ENCODE measurements around the gene DNAI1.

Gene DNAI1

DNA sequence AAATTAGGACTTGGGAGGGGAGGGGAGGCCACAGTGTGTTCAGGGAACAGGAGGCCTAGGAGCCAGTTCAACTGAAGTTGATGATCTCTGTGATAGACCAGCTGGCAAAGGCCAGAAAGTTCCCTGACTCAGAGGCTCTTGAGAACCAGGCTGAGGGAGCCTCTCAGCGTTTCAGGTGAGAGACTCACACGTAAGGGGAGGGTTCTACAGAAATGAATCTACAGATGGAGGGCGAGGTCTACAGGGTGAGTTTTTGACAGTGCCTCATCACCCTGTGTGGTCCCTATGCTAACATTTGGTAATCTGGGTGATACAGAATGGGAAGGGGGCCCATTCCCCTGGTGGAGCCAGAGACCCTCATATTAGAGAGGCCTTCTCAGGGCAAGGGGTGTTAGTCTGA, 32.2 kb downstream of the DNAI1 start:
- Histone ChIP-seq H3K4me2 (ENCODE audit: insufficient read depth, low read length) (no peak overlapping the region), H3K4me3 (ENCODE audit: low read depth in 1 of 2, low read length in 2 of 2) (no peak overlapping the region), H3K4me1 (ENCODE audit: insufficient read depth, low read length) (no peaks in the 10 kb centered on the region), H3K9ac (ENCODE audit: low read depth, low read length) (no peak overlapping the region), H2AFZ (ENCODE audit: low read depth, low read length) (no peak overlapping the region), H3K27me3 (ENCODE audit: insufficient read depth, low read length, poor library complexity) (peaks cover 2% of the 10 kb centered on the region), H3K27ac (ENCODE audit: low read length) (no peak overlapping the region), H3K36me3 (ENCODE audit: insufficient read depth, low read length) (no peaks in the 10 kb centered on the region), H3K9me3 (ENCODE audit: insufficient read depth, low read length, severe bottlenecking) (no peaks in the 10 kb centered on the region), H3K79me2 (ENCODE audit: insufficient read depth, low read length) (no peaks in the 10 kb centered on the region), H4K20me1 (ENCODE audit: insufficient read depth, low read length) (no peaks in the 10 kb centered on the region)
- no peak for DNase-seq
- TF ChIP-seq, protein P1, sequence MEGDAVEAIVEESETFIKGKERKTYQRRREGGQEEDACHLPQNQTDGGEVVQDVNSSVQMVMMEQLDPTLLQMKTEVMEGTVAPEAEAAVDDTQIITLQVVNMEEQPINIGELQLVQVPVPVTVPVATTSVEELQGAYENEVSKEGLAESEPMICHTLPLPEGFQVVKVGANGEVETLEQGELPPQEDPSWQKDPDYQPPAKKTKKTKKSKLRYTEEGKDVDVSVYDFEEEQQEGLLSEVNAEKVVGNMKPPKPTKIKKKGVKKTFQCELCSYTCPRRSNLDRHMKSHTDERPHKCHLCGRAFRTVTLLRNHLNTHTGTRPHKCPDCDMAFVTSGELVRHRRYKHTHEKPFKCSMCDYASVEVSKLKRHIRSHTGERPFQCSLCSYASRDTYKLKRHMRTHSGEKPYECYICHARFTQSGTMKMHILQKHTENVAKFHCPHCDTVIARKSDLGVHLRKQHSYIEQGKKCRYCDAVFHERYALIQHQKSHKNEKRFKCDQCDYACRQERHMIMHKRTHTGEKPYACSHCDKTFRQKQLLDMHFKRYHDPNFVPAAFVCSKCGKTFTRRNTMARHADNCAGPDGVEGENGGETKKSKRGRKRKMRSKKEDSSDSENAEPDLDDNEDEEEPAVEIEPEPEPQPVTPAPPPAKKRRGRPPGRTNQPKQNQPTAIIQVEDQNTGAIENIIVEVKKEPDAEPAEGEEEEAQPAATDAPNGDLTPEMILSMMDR (IDR thresholded peaks at IDR 0.05; ENCODE audit: borderline replicate concordance, extremely low read depth, low read length, poor library complexity, severe bottlenecking), result no peak
- no peak for TF ChIP-seq EZH2 (IDR thresholded peaks at IDR 0.05; ENCODE audit: borderline replicate concordance, low read depth, low read length, severe bottlenecking)
- ATAC-seq (ENCODE audit: insufficient read depth, low read depth), result no peak

DNA sequence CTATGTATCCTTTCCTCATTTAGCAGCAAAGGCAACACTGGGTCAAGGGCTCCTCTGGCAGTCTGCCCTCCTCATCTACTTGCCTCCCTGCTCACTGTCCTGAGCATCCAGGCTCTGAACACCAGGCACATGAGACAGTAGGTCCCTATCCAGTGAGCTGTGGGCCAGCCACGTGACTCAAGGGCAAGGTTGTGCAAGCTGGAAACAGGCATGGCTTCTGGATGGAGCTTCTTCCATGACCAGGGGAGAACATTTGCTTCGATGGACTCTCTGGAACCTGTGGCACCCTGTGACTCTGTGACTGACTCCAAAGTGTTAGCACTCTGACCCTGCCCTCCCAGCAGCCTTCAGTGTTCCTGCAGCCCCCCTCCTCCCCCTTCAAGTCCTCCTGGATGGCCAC, 33.0 kb downstream of the DNAI1 start:
- no peak overlapping the region for H3K4me2 ChIP-seq (ENCODE audit: insufficient read depth, low read length)
- no peaks in the 10 kb centered on the region for H3K4me1 ChIP-seq (ENCODE audit: insufficient read depth, low read length)
- no peaks in the 10 kb centered on the region for H3K79me2 ChIP-seq (ENCODE audit: insufficient read depth, low read length)
- H3K9ac ChIP-seq (ENCODE audit: low read depth, low read length), result no peak overlapping the region
- H3K4me3 ChIP-seq (ENCODE audit: low read depth in 1 of 2, low read length in 2 of 2), result no peak overlapping the region
- H4K20me1 ChIP-seq (ENCODE audit: insufficient read depth, low read length), result no peaks in the 10 kb centered on the region
- H3K27me3 ChIP-seq (ENCODE audit: insufficient read depth, low read length, poor library complexity), result no peaks in the 10 kb centered on the region
- H3K27ac ChIP-seq (ENCODE audit: low read length), result no peak overlapping the region
- H3K9me3 ChIP-seq (ENCODE audit: insufficient read depth, low read length, severe bottlenecking), result no peaks in the 10 kb centered on the region
- H3K36me3 ChIP-seq (ENCODE audit: insufficient read depth, low read length), result no peaks in the 10 kb centered on the region
- TF ChIP-seq, protein P1 (IDR thresholded peaks at IDR 0.05; ENCODE audit: borderline replicate concordance, extremely low read depth, low read length, poor library complexity, severe bottlenecking), result no peak
- no peak for TF ChIP-seq EZH2 (IDR thresholded peaks at IDR 0.05; ENCODE audit: borderline replicate concordance, low read depth, low read length, severe bottlenecking)
- H2AFZ ChIP-seq (ENCODE audit: low read depth, low read length), result no peak overlapping the region
- ATAC-seq (ENCODE audit: insufficient read depth, low read depth) (no peak), DNase-seq (no peak)

DNA sequence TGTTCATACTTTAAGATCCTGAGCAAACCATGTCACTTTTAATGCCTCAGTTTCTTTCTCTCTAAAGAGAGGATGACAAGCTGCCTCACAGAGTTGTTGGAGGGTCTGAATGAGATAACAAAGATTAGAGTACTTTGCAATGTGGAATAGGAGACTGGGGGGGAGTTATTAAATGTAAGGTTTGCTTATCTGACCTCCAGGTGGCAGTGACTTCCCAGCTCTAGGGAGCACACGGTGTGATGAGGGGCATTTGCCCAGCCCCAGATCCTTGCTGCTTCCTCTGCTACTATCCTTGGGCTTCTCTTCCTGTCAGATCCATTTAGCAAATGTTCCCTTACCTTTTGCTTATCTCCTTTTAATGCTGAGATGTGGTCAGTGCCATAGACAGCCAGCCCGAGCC, 33.4 kb downstream of the DNAI1 start:
- Histone ChIP-seq H3K79me2 (ENCODE audit: insufficient read depth, low read length) (no peaks in the 10 kb centered on the region), H3K9ac (ENCODE audit: low read depth, low read length) (no peak overlapping the region), H3K27ac (ENCODE audit: low read length) (no peak overlapping the region), H3K4me2 (ENCODE audit: insufficient read depth, low read length) (no peak overlapping the region), H3K9me3 (ENCODE audit: insufficient read depth, low read length, severe bottlenecking) (no peaks in the 10 kb centered on the region), H2AFZ (ENCODE audit: low read depth, low read length) (no peak overlapping the region), H4K20me1 (ENCODE audit: insufficient read depth, low read length) (no peaks in the 10 kb centered on the region), H3K4me3 (ENCODE audit: low read depth in 1 of 2, low read length in 2 of 2) (no peak overlapping the region), H3K27me3 (ENCODE audit: insufficient read depth, low read length, poor library complexity) (no peaks in the 10 kb centered on the region), H3K36me3 (ENCODE audit: insufficient read depth, low read length) (no peaks in the 10 kb centered on the region), H3K4me1 (ENCODE audit: insufficient read depth, low read length) (no peaks in the 10 kb centered on the region)
- no peak for ATAC-seq (ENCODE audit: insufficient read depth, low read depth)
- no peak for DNase-seq
- TF ChIP-seq, protein P1 (IDR thresholded peaks at IDR 0.05; ENCODE audit: borderline replicate concordance, extremely low read depth, low read length, poor library complexity, severe bottlenecking), result no peak
- no peak for TF ChIP-seq EZH2 (IDR thresholded peaks at IDR 0.05; ENCODE audit: borderline replicate concordance, low read depth, low read length, severe bottlenecking)

DNA sequence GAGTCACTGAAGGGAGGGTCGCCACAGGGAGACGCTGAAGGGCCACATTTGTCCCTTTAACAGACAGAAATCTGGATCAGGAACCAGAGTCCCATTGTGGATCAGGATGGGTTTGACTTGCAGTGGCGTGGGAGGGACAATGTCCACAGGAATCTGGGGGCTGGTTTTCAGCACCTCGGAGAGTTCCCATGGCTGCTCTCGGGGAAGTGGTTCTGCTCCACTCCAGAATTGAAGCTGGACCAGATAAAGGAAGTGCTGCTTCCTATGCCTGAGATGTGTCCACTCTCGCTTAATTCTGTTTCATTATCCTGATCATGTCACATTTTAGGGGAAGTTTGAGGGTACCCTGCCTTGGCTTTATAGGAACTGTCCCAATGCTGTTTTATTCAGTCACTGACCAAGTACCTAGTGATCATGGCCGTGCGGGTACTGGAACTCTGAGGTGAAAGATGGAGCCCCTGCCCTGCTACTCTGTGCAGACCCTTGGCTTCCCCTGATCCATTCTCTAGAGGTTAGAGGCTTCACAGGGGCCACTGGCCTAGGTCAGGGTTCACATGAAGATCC, 35.4 kb downstream of the DNAI1 start:
- no peak overlapping the region for H3K4me2 ChIP-seq (ENCODE audit: insufficient read depth, low read length)
- TF ChIP-seq, protein P1 (IDR thresholded peaks at IDR 0.05; ENCODE audit: borderline replicate concordance, extremely low read depth, low read length, poor library complexity, severe bottlenecking), result no peak
- TF ChIP-seq EZH2 (IDR thresholded peaks at IDR 0.05; ENCODE audit: borderline replicate concordance, low read depth, low read length, severe bottlenecking), result no peak
- H2AFZ ChIP-seq (ENCODE audit: low read depth, low read length), result no peak overlapping the region
- no peaks in the 10 kb centered on the region for H3K36me3 ChIP-seq (ENCODE audit: insufficient read depth, low read length)
- H3K4me1 ChIP-seq (ENCODE audit: insufficient read depth, low read length), result no peaks in the 10 kb centered on the region
- H3K9ac ChIP-seq (ENCODE audit: low read depth, low read length), result no peak overlapping the region
- no peaks in the 10 kb centered on the region for H3K9me3 ChIP-seq (ENCODE audit: insufficient read depth, low read length, severe bottlenecking)
- H3K27ac ChIP-seq (ENCODE audit: low read length), result no peak overlapping the region
- H3K79me2 ChIP-seq (ENCODE audit: insufficient read depth, low read length), result no peaks in the 10 kb centered on the region
- H3K4me3 ChIP-seq (ENCODE audit: low read depth in 1 of 2, low read length in 2 of 2), result no peak overlapping the region
- ATAC-seq (ENCODE audit: insufficient read depth, low read depth), result peak; percentile 79
- no peaks in the 10 kb centered on the region for H4K20me1 ChIP-seq (ENCODE audit: insufficient read depth, low read length)
- H3K27me3 ChIP-seq (ENCODE audit: insufficient read depth, low read length, poor library complexity), result no peaks in the 10 kb centered on the region
- DNase-seq, result peak; percentile 59

Data from DND-41 (cell line).